Measurements from ENCODE around the gene SERPING1. TPM values are rescaled to one million over a fixed set of nuclear protein-coding genes. Genes with fewer than 3 reads are reported as not detected.
"Not testable (repeated sequence)": the region's sequence is repeated elsewhere in the genome, so short reads cannot be mapped to it uniquely, and the experiment has no call there.

SERPING1 gene
- total RNA-seq, 2 donors from 2014 or later, result not detected

- peaks cover 38 to 42% of the 10 kb centered on the region in 2 donors for H3K27me3 Mint-ChIP-seq
- H3K36me3 Mint-ChIP-seq, result no peaks in the 10 kb centered on the region
- H3K27ac Mint-ChIP-seq, result no peak overlapping the region
- H3K4me3 Mint-ChIP-seq, result no peak overlapping the region
- peaks cover 24 to 41% of the 10 kb centered on the region in 2 donors for H3K4me1 Mint-ChIP-seq (ENCODE audit: low read depth in 2 of 2)
- DNase-seq (ENCODE audit: low spot score), result no peak
- H3K9me3 Mint-ChIP-seq, result no peaks in the 10 kb centered on the region
- no peak for ATAC-seq
Observed at GRCh38 chr11:57646799-57647303, 49.4 kb downstream of the SERPING1 start.

GRCh38 chr11:57647372-57647771 lies 49.9 kb downstream of the SERPING1 start:
- Mint-ChIP-seq H3K27me3 (peaks cover 38 to 42% of the 10 kb centered on the region in 2 donors), H3K9me3 (no peaks in the 10 kb centered on the region), H3K4me3 (no peak overlapping the region), H3K27ac (no peak overlapping the region), H3K4me1 (ENCODE audit: low read depth in 2 of 2) (peaks cover 24 to 41% of the 10 kb centered on the region in 2 donors), H3K36me3 (no peaks in the 10 kb centered on the region)
- DNase-seq (ENCODE audit: low spot score) (no peak), ATAC-seq (no peak)

- no peak for ATAC-seq
- peak overlapping the region; percentile 82 for H3K4me3 Mint-ChIP-seq
- peaks cover 28 to 45% of the 10 kb centered on the region in 2 donors for H3K4me1 Mint-ChIP-seq (ENCODE audit: low read depth in 2 of 2)
- no peaks in the 10 kb centered on the region for H3K9me3 Mint-ChIP-seq
- H3K36me3 Mint-ChIP-seq, result no peaks in the 10 kb centered on the region
- no peak overlapping the region for H3K27ac Mint-ChIP-seq
- DNase-seq (ENCODE audit: low spot score), result no peak
- peaks cover 37 to 42% of the 10 kb centered on the region in 2 donors for H3K27me3 Mint-ChIP-seq
Observed at GRCh38 chr11:57647960-57648800, 50.7 kb downstream of the SERPING1 start.

GRCh38 chr11:57648801-57649735 lies 51.6 kb downstream of the SERPING1 start:
- no peak for DNase-seq (ENCODE audit: low spot score)
- Mint-ChIP-seq H3K36me3 (no peaks in the 10 kb centered on the region), H3K4me1 (ENCODE audit: low read depth in 2 of 2) (peaks cover 30 to 46% of the 10 kb centered on the region in 2 donors), H3K27ac (peak overlapping the region in 1 of 2 donors; percentile 18), H3K27me3 (peaks cover 30 to 33% of the 10 kb centered on the region in 2 donors), H3K9me3 (no peaks in the 10 kb centered on the region), H3K4me3 (peak overlapping the region; percentile 82)
- no peak for ATAC-seq

GRCh38 chr11:57649826-57650738 lies 52.6 kb downstream of the SERPING1 start, which contains the start of gene YPEL4:
Gene YPEL4 (minus strand): TSS chr11:57649912. CDS start chr11:57647107, 2,805 bp downstream.
- Mint-ChIP-seq H3K36me3 (no peaks in the 10 kb centered on the region), H3K27me3 (peaks cover 30 to 33% of the 10 kb centered on the region in 2 donors), H3K4me1 (ENCODE audit: low read depth in 2 of 2) (peaks cover 30 to 45% of the 10 kb centered on the region in 2 donors), H3K9me3 (no peaks in the 10 kb centered on the region), H3K27ac (peak within 1 kb of the TSS in 1 of 2 donors; percentile 18), H3K4me3 (peak within 1 kb of the TSS; percentile 82)
- DNase-seq (ENCODE audit: low spot score) (peak; percentile 71), ATAC-seq (peak; percentile 84 to 85)

- peaks cover 27 to 31% of the 10 kb centered on the region in 2 donors for H3K27me3 Mint-ChIP-seq
- H3K27ac Mint-ChIP-seq, result no peak overlapping the region
- peaks cover 30 to 45% of the 10 kb centered on the region in 2 donors for H3K4me1 Mint-ChIP-seq (ENCODE audit: low read depth in 2 of 2)
- no peaks in the 10 kb centered on the region for H3K9me3 Mint-ChIP-seq
- DNase-seq (ENCODE audit: low spot score) (no peak), ATAC-seq (no peak)
- H3K4me3 Mint-ChIP-seq, result no peak overlapping the region
- H3K36me3 Mint-ChIP-seq, result no peaks in the 10 kb centered on the region
Observed at GRCh38 chr11:57650739-57651090, 53.2 kb downstream of the SERPING1 start.

- DNase-seq (ENCODE audit: low spot score), result no peak
- peaks cover 21 to 24% of the 10 kb centered on the region in 2 donors for H3K27me3 Mint-ChIP-seq
- H3K4me3 Mint-ChIP-seq, result no peak overlapping the region
- no peak for ATAC-seq
- peaks cover 25 to 40% of the 10 kb centered on the region in 2 donors for H3K4me1 Mint-ChIP-seq (ENCODE audit: low read depth in 2 of 2)
- H3K27ac Mint-ChIP-seq, result no peak overlapping the region
- H3K9me3 Mint-ChIP-seq, result no peaks in the 10 kb centered on the region
- H3K36me3 Mint-ChIP-seq, result no peaks in the 10 kb centered on the region
Observed at GRCh38 chr11:57651408-57651807, 53.9 kb downstream of the SERPING1 start.

GRCh38 chr11:57652230-57652629 lies 54.7 kb downstream of the SERPING1 start:
- Mint-ChIP-seq H3K4me3 (peak overlapping the region; percentile 0), H3K27ac (peak overlapping the region in 1 of 2 donors; percentile 64), H3K4me1 (ENCODE audit: low read depth in 2 of 2) (peaks cover 29 to 37% of the 10 kb centered on the region in 2 donors), H3K27me3 (peaks cover 13 to 18% of the 10 kb centered on the region in 2 donors)
- not testable (repeated sequence) for H3K36me3 Mint-ChIP-seq; H3K9me3 Mint-ChIP-seq; DNase-seq (ENCODE audit: low spot score)
- ATAC-seq, result peak in 1 of 2 donors; percentile 58

GRCh38 chr11:57652662-57653061 lies 55.2 kb downstream of the SERPING1 start:
- ATAC-seq (no peak), DNase-seq (ENCODE audit: low spot score) (no peak)
- no peaks in the 10 kb centered on the region for H3K9me3 Mint-ChIP-seq
- H3K4me3 Mint-ChIP-seq, result peak overlapping the region; percentile 0
- H3K27ac Mint-ChIP-seq, result peak overlapping the region; percentile 2 to 64
- peaks cover 8 to 15% of the 10 kb centered on the region in 2 donors for H3K27me3 Mint-ChIP-seq
- no peaks in the 10 kb centered on the region for H3K36me3 Mint-ChIP-seq
- peaks cover 32 to 41% of the 10 kb centered on the region in 2 donors for H3K4me1 Mint-ChIP-seq (ENCODE audit: low read depth in 2 of 2)

- Mint-ChIP-seq H3K4me1 (ENCODE audit: low read depth in 2 of 2) (peaks cover 37 to 40% of the 10 kb centered on the region in 2 donors), H3K4me3 (peak overlapping the region; percentile 0), H3K27me3 (peaks cover 3 to 10% of the 10 kb centered on the region in 2 donors), H3K9me3 (no peaks in the 10 kb centered on the region), H3K27ac (peak overlapping the region; percentile 2 to 64), H3K36me3 (no peaks in the 10 kb centered on the region)
- DNase-seq (ENCODE audit: low spot score) (no peak), ATAC-seq (no peak)
Observed at GRCh38 chr11:57653163-57653562, 55.7 kb downstream of the SERPING1 start.

GRCh38 chr11:57656885-57657193 lies 59.4 kb downstream of the SERPING1 start:
- peak overlapping the region; percentile 97 for H3K4me3 Mint-ChIP-seq
- no peaks in the 10 kb centered on the region for H3K9me3 Mint-ChIP-seq
- peaks cover 26 to 30% of the 10 kb centered on the region in 2 donors for H3K4me1 Mint-ChIP-seq (ENCODE audit: low read depth in 2 of 2)
- no peak for DNase-seq (ENCODE audit: low spot score)
- ATAC-seq, result no peak
- H3K27ac Mint-ChIP-seq, result peak overlapping the region; percentile 83 to 96
- no peaks in the 10 kb centered on the region for H3K36me3 Mint-ChIP-seq
- H3K27me3 Mint-ChIP-seq, result no peaks in the 10 kb centered on the region

GRCh38 chr11:57657194-57658022 lies 59.9 kb downstream of the SERPING1 start, which contains the start of gene CLP1:
Gene CLP1 (plus strand): TSS chr11:57657762. CDS start chr11:57659477, 1,715 bp downstream.
- Mint-ChIP-seq H3K27me3 (no peaks in the 10 kb centered on the region), H3K9me3 (no peaks in the 10 kb centered on the region), H3K4me3 (peak within 1 kb of the TSS; percentile 97), H3K4me1 (ENCODE audit: low read depth in 2 of 2) (peaks cover 29 to 33% of the 10 kb centered on the region in 2 donors), H3K36me3 (peaks cover 4% of the 10 kb centered on the region), H3K27ac (peak within 1 kb of the TSS; percentile 83 to 96)
- peak; percentile 99 for DNase-seq (ENCODE audit: low spot score)
- peak; percentile 100 for ATAC-seq

All from natural killer cell treated with Interleukin-12 subunit alpha and Interleukin-12 subunit beta and Interleukin-15 and Interleukin-18, amount 100 ng/mL, for 72 hours (primary cell).